ENCODE measurements around the gene DOCK1. TPM values are rescaled to one million over a fixed set of nuclear protein-coding genes. Genes with fewer than 3 reads are reported as not detected.
A peak's percentile ranks its signal among the peaks of the same experiment; 100 is the strongest.

Gene DOCK1
- total RNA-seq, 1 donor from 2014 or later = 108 TPM

DNA sequence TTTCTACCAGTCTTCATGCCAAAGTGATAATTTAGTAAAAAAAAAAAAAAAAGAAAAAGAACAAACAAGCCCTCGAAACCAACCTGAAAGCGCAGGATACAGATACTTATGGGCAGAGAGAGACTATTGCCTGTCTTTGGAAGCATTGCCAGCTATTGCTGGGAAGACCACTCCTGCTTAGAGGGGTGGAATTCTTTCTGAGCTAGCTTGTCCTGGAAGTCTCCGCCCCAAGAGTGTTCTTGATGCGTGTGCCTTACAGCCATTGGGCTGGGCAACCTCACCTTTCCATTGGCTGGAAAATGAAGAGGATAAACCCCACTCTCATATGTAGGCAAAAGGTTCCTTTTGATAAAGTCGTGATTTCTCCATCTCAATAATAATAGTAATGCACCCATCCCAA, 311.0 kb downstream of the DOCK1 start:
- no peak for DNase-seq (ENCODE audit: low read depth)

DNA sequence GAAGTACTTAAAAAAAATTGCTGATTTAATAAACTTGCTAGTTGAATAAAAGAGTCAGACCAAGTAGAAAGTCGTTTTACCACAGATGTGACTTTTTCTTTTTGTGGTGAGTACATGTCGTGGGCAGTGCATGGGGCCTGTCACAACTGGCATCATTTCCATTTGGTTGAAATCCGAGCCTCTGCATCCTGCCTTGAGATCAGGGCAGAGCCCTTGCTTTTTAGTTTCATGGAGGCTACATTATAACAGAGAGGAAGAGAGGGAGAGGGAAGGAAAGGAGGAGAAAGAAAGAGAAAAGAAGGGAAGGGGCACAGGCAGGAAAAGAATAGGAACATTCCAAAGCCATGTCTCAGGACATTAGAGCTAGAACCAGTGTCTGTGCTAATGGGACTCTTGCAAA, 311.6 kb downstream of the DOCK1 start:
- DNase-seq (ENCODE audit: low read depth) = peak; percentile 11

DNA sequence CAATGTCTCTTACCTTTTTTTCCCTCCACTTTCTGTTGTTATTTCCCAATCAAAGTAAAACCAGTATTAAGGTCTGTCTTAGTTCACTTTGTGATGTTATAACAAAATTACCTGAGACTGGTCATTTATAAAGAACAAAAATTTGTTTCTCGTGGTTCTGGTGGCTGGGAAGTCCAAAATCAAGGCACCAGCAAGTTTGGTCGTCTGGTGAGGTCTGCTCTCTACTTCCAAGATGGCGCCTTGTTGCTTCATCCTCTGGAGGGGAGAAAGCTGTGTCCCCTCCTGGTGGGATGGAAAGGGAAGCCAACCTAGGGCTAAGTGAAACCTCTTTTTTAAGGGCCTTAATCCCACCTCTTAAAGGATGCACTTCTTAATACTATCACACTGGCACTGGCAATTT, 313.4 kb downstream of the DOCK1 start:
- no peak for DNase-seq (ENCODE audit: low read depth)

DNA sequence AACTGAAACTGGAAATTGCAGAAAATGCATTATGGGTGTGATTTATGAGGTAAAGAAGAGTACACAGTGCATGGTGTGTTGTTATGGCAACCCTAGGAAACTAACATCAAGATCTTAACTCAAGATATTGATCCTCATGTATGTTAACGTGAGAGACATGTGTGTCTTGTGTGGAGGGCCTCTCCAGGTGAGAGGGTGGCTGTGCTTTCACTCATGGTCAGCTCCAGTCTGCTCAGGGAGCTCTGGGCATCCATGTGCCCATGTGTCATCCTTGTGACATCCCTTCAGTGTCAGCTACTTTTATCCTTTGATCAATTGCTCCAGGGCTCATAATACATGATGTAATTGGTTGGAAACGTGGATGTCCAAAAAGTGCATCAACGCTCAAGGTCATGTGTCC, 316.1 kb downstream of the DOCK1 start:
- DNase-seq (ENCODE audit: low read depth) = no peak

DNA sequence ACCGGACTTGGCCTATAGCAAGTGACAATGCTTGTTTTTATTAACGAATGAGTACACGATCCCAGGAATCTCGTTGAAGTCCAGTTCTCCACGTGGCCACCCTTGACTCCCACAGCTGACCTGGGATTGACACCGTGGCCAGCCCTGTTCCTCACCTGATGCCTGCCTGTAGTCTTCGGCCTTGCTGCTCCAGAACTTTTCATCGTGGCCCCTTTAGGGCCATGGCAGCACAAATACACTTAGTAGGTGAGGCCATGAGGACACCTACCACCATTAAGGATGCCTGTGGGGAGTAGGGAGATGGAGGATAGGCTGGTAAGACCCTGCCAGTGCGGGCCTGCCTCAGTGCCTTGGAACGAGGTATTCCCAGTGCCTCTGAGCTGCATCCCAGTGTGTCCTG, 321.8 kb downstream of the DOCK1 start:
- DNase-seq (ENCODE audit: low read depth) = no peak

DNA sequence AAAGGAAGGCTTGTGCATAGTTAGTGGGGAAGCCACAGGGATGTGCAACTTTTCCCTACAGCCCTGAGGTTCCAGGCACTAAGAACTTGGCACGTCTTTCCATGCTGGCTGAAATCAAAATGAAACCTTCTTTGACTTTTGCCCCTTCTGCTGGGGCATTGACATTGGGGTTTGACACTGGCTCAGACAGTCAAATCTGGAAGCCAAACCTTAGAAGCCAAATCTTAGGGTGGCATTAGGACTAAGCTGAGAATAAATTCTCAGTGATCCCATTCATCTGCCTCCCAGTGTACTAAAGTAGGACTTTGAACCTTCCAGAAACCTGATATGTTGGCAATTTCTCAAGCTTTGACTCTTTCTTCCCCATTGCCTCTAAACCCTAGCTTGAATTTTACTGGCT, 322.4 kb downstream of the DOCK1 start:
- DNase-seq (ENCODE audit: low read depth) = peak; percentile 22

DNA sequence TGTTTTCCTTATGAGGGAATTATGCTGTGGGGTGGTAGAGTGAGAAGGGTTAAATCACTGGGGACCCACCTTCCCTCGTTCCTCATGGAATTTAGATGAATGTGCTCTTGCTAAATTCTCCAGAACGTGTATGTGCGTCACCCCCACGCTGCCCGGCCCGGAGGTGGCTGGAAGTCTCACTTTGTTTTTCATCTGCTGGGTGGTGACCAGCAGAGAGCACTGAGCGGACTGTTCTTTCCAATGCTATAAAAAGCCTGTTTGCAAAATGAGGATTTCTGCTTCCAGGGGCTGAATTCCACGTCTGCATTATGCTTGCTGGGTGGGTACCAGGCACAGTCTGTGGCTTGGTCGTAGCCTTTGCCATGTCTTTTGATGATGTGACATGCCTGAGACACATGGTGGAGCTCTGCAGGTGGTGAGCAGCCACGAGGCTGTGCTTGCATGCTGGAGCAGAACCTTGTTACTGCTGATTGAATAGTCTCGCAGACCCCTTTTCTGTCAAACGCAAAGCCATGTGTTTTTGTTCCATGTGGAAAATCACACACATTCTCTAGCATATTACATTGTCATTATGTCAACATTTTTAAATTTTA, 323.1 kb downstream of the DOCK1 start:
- no peak for DNase-seq (ENCODE audit: low read depth)

DNA sequence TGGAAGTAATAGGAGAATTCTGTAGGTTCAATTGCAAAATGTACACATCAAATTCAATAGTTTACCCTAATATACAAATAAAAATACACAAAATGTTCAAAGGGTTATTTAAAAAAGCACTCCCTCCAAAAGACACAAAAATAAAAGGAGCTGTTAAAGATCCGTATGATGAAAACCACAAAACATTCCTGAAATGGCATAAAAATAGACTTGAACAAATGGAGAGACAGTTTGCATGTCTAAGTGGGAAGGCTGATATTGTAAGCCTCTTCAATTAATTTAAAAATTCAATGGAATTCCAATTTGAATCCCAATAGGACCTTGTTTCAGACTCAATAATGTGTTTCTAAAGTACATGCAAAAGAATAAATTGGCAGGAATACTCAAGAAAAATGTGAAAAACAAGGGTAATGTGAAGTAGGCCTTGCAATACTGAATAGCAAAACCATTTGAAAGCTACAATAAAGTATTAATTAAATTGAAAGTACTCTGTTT, 329.1 kb downstream of the DOCK1 start:
- no peak for DNase-seq (ENCODE audit: low read depth)

DNA sequence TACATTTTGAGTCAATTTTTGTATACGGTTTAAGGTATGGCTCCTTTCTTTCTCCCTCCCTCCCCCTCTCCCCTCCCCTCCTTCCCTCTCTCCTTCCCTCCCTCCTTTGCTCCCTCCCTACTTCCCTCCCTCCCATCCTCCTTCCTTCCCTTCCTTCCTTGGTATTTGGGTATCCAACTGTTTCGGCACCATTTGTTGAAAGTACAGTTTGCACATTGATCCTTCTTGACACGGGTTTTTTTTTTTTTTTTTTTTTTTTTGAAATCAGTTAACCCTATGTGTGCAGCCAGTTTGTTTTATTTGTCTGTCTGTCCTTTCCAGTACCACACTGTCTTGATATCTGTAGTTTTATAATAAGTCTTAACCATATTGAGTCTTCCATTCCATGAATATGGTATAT, 331.0 kb downstream of the DOCK1 start:
- no peak for DNase-seq (ENCODE audit: low read depth)

DNA sequence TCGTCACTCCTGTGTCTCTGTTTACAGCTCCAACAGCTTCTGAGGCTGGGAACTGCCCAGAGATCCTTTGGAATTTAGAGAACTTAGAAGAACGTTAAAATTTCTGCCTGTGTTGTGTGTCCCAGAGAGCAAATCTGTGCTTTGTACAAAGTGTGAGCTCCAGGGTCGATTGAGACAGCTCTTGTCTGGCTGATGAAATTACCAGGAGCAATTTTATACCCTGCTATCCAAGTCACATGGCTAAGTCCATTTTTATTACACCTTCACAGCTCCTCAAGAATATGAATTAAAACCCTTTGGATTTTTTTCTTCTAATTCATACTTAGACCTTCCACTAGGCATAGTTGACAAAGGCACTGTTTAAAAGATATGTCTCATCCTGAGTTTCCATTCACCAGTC, 337.7 kb downstream of the DOCK1 start:
- no peak for DNase-seq (ENCODE audit: low read depth)

DNA sequence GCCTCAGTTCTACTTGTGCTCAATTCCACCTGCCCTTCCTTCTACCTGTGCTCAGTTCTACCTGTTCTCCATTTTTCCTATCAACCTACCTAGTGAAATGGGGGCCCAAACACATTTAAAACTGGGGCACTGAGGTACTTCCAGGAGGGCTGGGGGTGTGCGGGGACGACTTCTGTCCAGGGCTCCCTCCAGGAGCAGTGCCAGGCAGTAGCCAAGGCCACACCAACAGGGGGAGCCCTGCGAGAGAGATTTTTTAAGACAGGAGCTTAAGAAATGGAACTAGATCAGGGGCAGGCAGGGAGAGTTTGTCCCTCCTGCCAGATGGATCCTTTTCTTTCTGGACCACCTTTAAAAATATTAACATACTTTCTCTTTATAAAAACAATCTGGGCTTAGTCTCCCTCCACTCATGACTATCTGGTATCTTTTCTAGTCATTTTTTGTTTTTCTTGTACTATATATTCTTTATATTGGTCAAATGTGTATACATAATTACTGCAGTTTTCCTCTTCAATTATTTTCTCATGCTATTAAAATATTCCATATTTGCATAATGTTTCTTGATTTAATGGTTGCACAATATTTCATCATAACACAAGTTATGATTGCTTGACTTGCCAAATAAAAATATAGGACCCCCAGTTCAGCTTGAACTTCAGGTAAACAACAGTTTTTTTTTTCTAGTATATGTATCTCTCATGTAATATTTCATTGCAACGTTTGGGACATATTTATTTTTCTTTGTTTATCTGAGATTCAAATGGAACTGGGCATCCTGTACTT, 338.5 kb downstream of the DOCK1 start:
- peak; percentile 38 for DNase-seq (ENCODE audit: low read depth)

DNA sequence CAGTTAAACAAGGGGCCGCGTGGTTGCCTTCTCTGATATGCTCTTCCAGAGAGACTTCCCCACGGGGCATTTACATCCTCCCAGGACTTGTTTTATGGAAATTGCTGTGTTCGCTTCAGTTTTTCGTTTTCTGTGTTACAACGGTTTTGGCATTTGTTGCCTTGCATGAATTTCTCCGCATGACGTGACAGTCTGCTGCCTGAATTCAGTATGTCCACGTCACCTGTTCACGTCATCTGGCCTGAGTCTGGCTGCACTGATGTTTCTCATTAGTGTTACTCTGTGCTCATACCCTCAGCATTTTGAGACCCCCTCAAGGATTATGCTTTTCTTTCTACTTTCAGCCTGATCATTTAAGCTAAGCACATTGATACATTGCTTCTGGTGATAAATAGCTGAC, 340.2 kb downstream of the DOCK1 start:
- DNase-seq (ENCODE audit: low read depth) = no peak

DNA sequence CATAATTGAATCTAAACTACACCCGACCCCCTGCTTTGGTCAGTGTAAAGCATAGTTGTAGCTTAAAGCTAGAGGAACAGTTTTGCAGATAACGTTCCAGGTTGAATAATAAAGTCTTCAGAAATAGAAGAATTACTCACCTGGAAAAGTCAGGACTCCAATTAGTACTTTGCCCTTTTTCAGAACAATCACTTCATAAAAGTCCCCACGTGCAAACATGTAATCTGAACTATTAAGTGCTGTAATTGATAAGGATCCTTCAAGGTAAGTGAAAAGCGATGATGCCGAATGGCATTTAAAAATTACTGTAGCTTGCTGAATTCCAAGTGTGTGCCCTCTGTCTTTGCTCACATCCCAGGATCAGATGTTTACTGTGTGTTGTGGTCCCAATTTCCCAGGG, 344.8 kb downstream of the DOCK1 start:
- no peak for DNase-seq (ENCODE audit: low read depth)

DNA sequence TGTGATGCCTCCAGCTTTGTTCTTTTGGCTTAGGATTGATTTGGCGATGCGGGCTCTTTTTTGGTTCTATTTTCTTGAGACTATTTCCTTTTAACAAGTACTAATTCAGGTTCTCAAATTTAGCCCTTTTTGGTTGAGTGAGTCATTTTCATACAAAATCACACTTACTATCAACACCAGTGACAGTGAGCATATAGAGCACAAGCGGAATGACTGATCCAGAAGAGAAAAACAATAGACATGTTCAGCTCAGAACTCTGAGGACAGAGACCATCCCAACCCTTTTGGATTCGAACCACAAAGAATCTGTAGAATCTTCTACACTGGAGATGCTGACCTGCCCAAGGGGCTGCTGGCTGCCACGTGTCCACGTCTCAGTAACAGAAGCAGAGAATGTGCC, 347.6 kb downstream of the DOCK1 start:
- no peak for DNase-seq (ENCODE audit: low read depth)

DNA sequence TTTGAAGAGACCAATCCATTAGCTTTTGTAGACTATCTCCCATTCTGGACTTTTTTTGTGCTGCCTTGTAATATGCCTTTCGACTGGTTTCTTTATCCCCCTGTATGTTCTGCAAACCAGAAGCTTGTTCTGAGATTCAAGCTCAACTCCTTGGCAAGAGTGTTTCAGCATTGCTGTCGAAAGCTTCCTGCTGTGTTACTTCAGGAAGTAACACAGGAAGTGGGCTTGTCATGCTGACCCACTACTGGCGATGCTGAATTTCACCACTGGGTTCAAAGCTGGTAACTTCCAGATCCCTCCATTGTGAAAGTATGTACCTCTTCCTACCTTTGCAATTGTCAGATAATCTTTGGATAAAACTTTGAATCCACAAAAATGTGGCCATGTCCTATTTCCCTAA, 349.0 kb downstream of the DOCK1 start:
- DNase-seq (ENCODE audit: low read depth) = no peak

DNA sequence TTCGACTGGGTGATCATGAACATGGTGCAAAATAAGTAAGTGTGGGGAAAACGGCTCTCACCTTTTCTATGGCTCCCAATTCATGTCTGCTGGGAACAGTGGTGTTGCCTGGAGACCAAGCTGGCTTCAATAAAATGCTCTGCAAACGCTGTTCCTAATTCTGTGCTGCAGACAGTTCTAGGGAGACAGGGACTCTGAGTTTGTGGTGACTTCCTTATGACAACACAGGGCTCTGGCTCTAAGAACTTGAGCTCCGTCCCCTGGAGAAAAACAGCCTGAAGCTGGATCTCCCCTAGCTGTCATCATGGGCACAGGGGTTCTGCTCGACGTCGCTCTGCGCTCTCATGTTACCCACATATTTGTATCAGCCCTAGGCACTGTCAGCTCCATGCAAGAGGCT, 352.2 kb downstream of the DOCK1 start:
- DNase-seq (ENCODE audit: low read depth) = no peak

DNA sequence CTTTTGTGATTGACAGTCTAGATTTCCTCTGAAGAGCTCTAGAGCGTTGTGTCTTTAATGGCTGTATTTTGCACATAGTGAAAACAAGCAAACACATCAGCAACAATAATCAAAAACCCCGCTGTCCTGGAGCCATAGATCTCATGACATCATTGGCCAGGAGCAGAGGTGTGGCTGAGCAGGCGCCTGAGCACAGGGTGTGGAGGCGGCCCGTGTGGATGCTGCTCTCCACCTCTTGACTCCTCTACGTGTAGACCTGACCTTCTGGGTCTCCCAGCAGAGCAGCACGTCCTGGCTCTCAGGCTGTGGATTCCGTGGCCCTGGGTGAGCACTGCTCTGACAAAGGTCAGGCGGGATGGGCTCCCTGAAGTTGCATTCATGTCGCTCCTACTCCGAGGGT, 354.1 kb downstream of the DOCK1 start:
- no peak for DNase-seq (ENCODE audit: low read depth)

DNA sequence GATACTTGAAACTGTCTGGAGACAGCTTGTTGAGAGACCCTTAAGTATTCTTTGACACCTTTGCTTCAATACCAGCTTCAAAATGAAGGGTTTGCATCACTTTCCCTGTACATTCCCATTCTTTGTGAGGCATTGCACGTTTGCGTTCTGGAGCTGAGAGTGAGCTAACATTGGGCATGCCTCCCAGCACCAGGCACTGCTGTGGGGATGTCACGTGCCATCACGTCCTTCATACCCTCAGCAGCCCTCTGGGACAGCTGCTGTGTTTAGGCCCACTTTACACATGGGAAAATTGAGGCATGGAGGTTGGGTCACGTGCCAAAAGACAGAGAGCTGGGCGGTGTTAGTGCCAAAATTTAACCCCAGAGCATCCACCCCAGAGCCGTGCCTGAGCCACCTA, 357.4 kb downstream of the DOCK1 start:
- no peak for DNase-seq (ENCODE audit: low read depth)

DNA sequence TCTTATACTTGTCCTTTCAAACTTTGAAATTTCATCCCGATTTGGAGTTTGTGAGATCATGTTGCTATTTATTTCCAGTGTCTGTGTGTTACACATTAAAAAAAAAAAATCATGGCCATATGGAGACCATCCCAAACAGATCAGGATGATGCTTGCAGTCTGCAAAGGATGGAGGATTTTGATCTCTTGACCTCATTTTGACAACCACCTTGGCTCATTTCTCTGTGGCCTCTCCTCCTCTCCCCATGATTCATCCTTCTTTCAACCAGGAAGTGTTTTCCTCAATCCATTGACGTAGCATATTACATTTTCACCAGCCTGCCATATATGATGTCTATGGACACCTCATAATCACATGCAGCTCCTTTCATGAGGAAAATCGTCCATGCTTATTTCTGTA, 360.1 kb downstream of the DOCK1 start:
- no peak for DNase-seq (ENCODE audit: low read depth)

DNA sequence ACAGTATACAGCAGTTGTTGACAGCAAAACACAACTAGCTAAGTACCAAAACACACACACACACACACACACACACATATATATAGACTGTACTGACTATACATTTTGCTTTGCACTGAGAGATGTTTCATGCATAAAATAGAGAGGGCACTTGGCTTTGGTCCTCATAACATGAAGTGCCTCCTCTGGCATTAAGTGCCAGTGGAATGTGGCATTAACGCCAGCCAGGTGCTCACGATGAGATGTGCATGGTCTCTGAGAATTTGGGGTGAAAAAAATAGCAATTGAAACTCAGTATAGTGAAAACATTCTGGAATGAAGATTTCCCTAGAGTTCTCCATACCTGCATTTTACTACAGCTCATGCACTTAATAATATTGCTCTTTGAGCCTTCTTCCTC, 361.2 kb downstream of the DOCK1 start:
- no peak for DNase-seq (ENCODE audit: low read depth)

DNA sequence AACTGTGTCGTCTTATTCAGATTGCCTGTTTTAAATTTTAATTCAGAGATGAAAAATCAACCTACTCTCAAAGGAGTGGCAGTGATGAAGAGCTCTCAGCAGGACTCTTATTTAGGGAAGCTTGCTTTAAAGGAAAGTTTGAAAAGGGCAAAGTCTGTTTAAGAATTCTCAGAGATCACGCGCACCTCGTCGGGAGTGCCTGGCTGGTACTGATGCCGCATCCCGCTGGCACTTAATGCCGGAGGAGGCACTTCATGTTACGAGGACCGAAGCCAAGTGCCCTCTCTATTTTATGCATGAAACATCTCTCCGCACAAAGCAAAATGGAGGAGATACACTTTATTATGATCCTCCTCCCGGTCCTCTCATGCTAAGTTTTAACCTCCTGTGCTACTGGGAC, 362.2 kb downstream of the DOCK1 start:
- no peak for DNase-seq (ENCODE audit: low read depth)

DNA sequence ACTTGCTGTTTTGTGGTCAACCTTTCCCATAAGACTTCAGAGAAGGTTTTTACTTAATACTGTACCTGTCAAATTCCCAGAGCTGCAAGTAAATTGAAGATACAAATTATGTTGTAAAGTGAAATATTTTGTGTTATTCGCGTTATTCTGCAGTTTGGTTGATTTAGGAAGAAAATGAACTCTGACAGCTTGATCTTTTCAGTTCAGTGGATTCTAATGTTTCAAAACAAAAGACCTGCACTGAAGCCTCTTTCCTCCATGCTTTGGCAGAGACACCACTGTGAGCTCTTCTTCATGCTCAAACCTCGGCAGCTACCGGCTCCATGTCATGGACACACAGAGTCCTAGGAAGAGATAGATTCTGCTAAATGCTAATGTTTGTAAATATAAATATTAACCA, 366.8 kb downstream of the DOCK1 start:
- no peak for DNase-seq (ENCODE audit: low read depth)

DNA sequence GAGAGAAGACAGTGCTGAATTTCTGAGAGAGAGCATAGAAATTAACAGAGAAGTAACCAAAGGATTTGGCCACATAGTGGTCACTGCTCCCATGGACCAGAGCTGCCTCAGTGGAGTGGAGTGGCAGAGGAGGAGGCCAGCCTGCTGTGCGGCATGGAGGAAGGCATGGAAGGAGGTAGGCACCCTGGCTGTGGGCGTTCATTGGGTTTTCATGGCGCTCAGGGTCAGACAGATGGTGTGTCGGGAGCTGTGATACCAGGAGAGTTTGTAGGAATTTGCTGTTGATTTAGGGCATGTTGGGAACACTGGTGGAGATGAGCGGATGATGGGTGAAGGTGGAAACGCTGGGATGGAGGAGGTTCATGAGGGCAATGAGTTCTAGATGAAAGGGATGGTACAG, 370.0 kb downstream of the DOCK1 start:
- DNase-seq (ENCODE audit: low read depth) = no peak
